ENCODE measurements around the gene CFAP44. TPM values are rescaled to one million over a fixed set of nuclear protein-coding genes. Genes with fewer than 3 reads are reported as not detected.
A peak's percentile ranks its signal among the peaks of the same experiment; 100 is the strongest.

The CFAP44 gene
- total and polyA plus RNA-seq, 2 of the 13 experiments (the other 11 are each of a cell fraction or from before 2014, with no cell fraction given), result 1.7 to 4.7 TPM

- no peaks in the 10 kb centered on the region for H3K27me3 ChIP-seq (ENCODE audit: control insufficient read depth in 1 of 2, insufficient read depth in 2 of 2, low read length in 2 of 2)
- ATAC-seq, result no peak
- in situ Hi-C loops (cut with HindIII; ENCODE audit: extremely low pct_ligation_motif_present, low pct_unique_long_range_greater_than_20kb), result no loop called here
- H2AFZ ChIP-seq (ENCODE audit: low read length), result no peak overlapping the region
- no peaks in the 10 kb centered on the region for H4K20me1 ChIP-seq (ENCODE audit: insufficient read depth, low read length)
- no peaks in the 10 kb centered on the region for H3K4me1 ChIP-seq (ENCODE audit: insufficient read depth, low read length)
- TF ChIP-seq MAFK (conservative IDR thresholded peaks at IDR 0.05 in 1 of 2, IDR thresholded peaks at IDR 0.05 in 1 of 2; ENCODE audit: low read length in 2 of 2), result peak; percentile 51 to 75; a peak in 3 of 4 replicates
- no peak for TF ChIP-seq IRF9 (CRISPR knock-in tag; IDR thresholded peaks at IDR 0.05; ENCODE audit: borderline replicate concordance)
- peak; percentile 66 for TF ChIP-seq MAFF (IDR thresholded peaks at IDR 0.05; ENCODE audit: low read depth, low read length)
- no peak for TF ChIP-seq TFAP4 (IDR thresholded peaks at IDR 0.05; ENCODE audit: borderline replicate concordance, low read depth)
- no peak for TF ChIP-seq ZSCAN30 (CRISPR knock-in tag; IDR thresholded peaks at IDR 0.05)
- WGBS (ENCODE audit: low lambda C conversion rate), result 95% methylated on average over 1 of the region's 1 CpG
- ChIA-PET POLR2A (no interaction called here), CTCF (ENCODE audit: low intra/inter-chr PET ratio, low total read pairs) (no interaction called here)
- H3K9ac ChIP-seq (ENCODE audit: insufficient read depth, low read depth, low read length), result no peak overlapping the region
- no peak overlapping the region for H3K27ac ChIP-seq (ENCODE audit: extremely low read length, insufficient read depth, low read length)
- no peak for FAIRE-seq
- no peaks in the 10 kb centered on the region for H3K79me2 ChIP-seq (ENCODE audit: insufficient read depth, low read length)
- H3K36me3 ChIP-seq (replicated peaks in 1 of 2; ENCODE audit: control insufficient read depth in 1 of 2, insufficient read depth in 2 of 2, low read length in 2 of 2), result no peaks in the 10 kb centered on the region
- H3K4me3 ChIP-seq (replicated peaks in 1 of 3; ENCODE audit: insufficient read depth in 1 of 3, low read depth in 2 of 3, low read length in 3 of 3), result no peak overlapping the region
- H3K9me3 ChIP-seq (ENCODE audit: low read length), result no peaks in the 10 kb centered on the region
- intact Hi-C loops (cut with micrococcal nuclease; ENCODE audit: unreplicated experiment), result no loop called here
- no TSS peak for BruUV-seq (replicated peaks)
- no peak for DNase-seq (ENCODE audit: low spot score)
- no peak overlapping the region for H3K4me2 ChIP-seq (ENCODE audit: low read depth, low read length)
These were observed 36.7 kb downstream of the CFAP44 start for GRCh38 chr3:113404637-113405036.

Small RNAs within 50 kb of the gene (microRNA-seq; reads per million reads assigned to microRNA genes)
- not detected for gene MIR8076

Small RNAs within 50 kb of the gene (small RNA-seq; reads per million reads assigned to genes)
- gene MIR8076 (ENCODE audit: insufficient read depth in 2 of 3, insufficient read length in 3 of 3, low read depth in 2 of 3, low replicate concordance in 1 of 3), result 0 reads per million in 3 experiments

Other genes starting within 250 kb of the CFAP44 start
- not detected in 2 replicates for gene BOC, start 229.9 kb downstream of the CFAP44 start, total RNA-seq (2016; rRNA removed; fragmentation: Illumina TruSeq; extraction: Trizol)
- gene BOC, start 229.9 kb downstream of the CFAP44 start, polyA plus RNA-seq (2011; rRNA removed), result 0.04 TPM in 1 of 2 replicates, not detected in the other
- gene SPICE1, start 73.7 kb upstream of the CFAP44 start, total RNA-seq (2016; rRNA removed; fragmentation: Illumina TruSeq; extraction: Trizol), result 11.8 and 11.9 TPM in 2 replicates
- gene SPICE1, start 73.7 kb upstream of the CFAP44 start, polyA plus RNA-seq (2011; rRNA removed), result 2.4 and 2.8 TPM in 2 replicates
- 0.07 TPM in 1 of 2 replicates, not detected in the other for gene SIDT1, start 91.1 kb upstream of the CFAP44 start, total RNA-seq (2016; rRNA removed; fragmentation: Illumina TruSeq; extraction: Trizol)
- 0.07 TPM in 1 of 2 replicates, not detected in the other for gene SIDT1, start 91.1 kb upstream of the CFAP44 start, polyA plus RNA-seq (2011; rRNA removed)

All from HepG2 (cell line).